ENCODE measurements around the gene FASLG.
"Not testable (repeated sequence)": the region's sequence is repeated elsewhere in the genome, so short reads cannot be mapped to it uniquely, and the experiment has no call there.

Gene FASLG, protein sequence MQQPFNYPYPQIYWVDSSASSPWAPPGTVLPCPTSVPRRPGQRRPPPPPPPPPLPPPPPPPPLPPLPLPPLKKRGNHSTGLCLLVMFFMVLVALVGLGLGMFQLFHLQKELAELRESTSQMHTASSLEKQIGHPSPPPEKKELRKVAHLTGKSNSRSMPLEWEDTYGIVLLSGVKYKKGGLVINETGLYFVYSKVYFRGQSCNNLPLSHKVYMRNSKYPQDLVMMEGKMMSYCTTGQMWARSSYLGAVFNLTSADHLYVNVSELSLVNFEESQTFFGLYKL

GRCh38 chr1:172658871-172659453, at the start of gene FASLG:
TSS of gene FASLG (plus strand) at chr1:172659103. CDS start at chr1:172659202, 99 bp downstream.
- DNase-seq (ENCODE audit: low spot score): no peak

GRCh38 chr1:172609528-172609927, 49.4 kb upstream of the FASLG start:
- DNase-seq (ENCODE audit: low spot score): no peak

DNA sequence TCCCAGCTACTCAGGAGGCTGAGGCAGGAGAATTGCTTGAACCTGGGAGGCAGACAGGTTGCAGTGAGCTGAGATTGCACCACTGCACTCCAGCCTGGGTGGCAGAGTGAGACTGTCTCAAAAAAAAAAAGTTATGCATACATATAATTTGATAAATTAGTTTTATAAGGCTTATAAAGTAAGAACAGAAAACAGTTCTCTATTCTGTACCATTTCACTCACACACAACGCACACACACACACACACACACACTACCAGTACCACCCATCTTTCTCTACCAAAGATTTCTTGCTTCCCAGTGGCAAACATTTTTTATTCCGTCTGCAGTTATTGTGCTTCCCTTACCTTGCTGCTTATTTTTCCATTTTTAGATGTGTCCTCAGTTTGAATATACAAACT, 46.4 kb upstream of the FASLG start:
- no peak for DNase-seq (ENCODE audit: low spot score)

GRCh38 chr1:172613294-172613693, 45.6 kb upstream of the FASLG start:
- no peak for DNase-seq (ENCODE audit: low spot score)

GRCh38 chr1:172616195-172616594, 42.7 kb upstream of the FASLG start:
- DNase-seq (ENCODE audit: low spot score): no peak

- DNase-seq (ENCODE audit: low spot score): no peak
Measured at GRCh38 chr1:172616636-172617035, 42.3 kb upstream of the FASLG start.

DNA sequence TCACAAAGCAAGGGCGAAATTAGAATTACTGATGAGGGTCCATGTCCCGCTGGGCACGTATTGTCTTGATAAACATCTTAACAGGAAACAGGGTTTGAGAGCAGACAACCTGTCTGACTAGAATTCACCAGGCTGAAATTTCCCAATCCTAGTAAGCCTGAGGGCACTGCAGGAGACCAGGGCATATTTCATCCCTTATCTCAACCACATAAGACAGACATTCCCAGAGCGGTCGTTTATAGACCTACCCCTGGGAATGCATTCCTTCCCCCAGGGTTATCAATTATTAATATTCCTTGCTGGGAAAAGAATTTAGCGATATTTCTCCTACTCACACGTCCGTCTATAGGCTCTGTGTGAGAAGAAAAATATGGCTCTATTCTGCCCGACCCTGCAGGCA, 38.3 kb upstream of the FASLG start:
- DNase-seq (ENCODE audit: low spot score): not testable (repeated sequence)

- no peak for DNase-seq (ENCODE audit: low spot score)
Measured at GRCh38 chr1:172622541-172622940, 36.4 kb upstream of the FASLG start.

GRCh38 chr1:172623748-172624147, 35.2 kb upstream of the FASLG start:
- no peak for DNase-seq (ENCODE audit: low spot score)

- no peak for DNase-seq (ENCODE audit: low spot score)
Measured at GRCh38 chr1:172626845-172627244, 32.1 kb upstream of the FASLG start.

DNA sequence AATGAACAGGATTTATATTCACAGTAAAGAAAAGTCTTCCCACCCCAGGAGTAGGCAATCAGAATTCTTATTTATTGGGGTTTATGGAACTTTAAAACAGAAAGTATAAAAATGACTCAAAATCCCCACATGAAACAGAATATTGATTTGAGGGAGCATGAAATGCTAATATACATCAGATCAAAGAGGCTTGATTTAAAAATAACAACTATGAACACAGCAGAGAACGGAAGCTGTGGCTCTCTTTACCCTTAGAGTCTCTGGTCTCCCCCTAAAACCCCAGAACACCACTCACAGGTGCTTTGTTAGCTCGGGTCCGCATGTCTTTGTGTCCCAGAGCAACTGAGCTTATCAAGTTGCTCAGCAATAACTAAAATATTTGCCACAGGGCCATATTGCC, 31.2 kb upstream of the FASLG start:
- DNase-seq (ENCODE audit: low spot score): no peak

- no peak for DNase-seq (ENCODE audit: low spot score)
Measured at GRCh38 chr1:172628401-172628800, 30.5 kb upstream of the FASLG start.

GRCh38 chr1:172629170-172629569, 29.7 kb upstream of the FASLG start:
- no peak for DNase-seq (ENCODE audit: low spot score)

DNA sequence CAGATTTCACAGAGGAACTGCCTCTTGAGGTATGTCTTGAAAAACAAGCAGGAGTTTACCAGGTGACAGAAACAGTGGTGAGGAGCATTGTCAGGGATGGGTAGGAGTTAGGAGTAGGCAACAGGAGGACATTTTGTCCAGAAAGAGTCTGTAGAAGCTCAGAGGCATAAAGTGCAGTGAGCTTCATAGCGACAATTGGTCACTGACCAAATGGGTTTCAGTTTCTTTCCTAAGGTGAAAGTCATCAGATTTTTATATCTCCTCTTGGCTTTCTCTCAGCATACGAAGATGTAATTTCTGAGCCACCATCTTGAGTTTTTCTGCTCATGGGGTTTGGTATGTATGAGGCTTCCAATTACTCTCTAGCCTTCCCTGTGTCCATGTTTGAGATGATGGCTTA, 29.3 kb upstream of the FASLG start:
- DNase-seq (ENCODE audit: low spot score): no peak

GRCh38 chr1:172630056-172630818, 28.7 kb upstream of the FASLG start:
- DNase-seq (ENCODE audit: low spot score): no peak

DNA sequence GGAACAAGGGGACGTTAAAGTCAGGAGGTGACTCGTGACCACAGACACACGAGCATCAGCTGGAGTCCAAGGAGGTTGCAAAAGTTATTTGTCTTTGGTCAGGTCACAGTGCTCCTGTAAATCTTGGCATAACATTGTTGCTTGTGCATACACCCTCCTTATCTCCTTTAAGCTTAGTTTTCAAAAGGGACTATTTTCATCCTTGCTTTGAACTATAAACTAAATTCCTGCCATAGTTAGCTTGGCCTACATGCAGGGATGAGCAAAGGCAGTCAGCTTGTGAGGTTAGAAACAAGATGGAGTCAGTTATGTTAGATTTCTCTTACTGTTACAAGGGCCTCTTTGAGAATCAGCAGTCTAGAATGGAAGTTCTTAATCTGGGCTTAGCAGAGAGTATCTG, 28.0 kb upstream of the FASLG start:
- DNase-seq (ENCODE audit: low spot score): no peak

- DNase-seq (ENCODE audit: low spot score): no peak
Measured at GRCh38 chr1:172637522-172637921, 21.4 kb upstream of the FASLG start.

GRCh38 chr1:172638249-172638648, 20.7 kb upstream of the FASLG start:
- no peak for DNase-seq (ENCODE audit: low spot score)

GRCh38 chr1:172638885-172639831, 19.7 kb upstream of the FASLG start:
- DNase-seq (ENCODE audit: low spot score): no peak

DNA sequence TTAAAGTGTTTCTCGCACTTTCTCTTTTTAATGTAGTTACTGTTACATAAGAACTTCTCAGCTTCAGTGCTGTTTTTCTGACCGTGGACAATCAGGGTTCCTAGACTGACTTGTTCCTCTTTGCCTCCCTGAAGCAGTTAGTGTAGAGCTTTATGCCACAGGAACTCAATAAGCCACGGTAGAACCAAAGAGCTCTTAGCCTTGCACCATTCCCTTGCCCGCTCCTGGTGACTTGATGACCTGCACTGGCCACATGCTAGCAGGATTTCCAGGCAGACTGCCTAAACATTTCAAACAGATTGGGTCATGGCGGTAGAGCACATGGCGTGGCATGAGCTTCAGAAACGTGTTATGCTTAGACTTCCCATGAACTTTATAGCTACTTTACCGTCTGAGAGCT, 18.8 kb upstream of the FASLG start:
- no peak for DNase-seq (ENCODE audit: low spot score)

- DNase-seq (ENCODE audit: low spot score): no peak
Measured at GRCh38 chr1:172641492-172641891, 17.4 kb upstream of the FASLG start.

DNA sequence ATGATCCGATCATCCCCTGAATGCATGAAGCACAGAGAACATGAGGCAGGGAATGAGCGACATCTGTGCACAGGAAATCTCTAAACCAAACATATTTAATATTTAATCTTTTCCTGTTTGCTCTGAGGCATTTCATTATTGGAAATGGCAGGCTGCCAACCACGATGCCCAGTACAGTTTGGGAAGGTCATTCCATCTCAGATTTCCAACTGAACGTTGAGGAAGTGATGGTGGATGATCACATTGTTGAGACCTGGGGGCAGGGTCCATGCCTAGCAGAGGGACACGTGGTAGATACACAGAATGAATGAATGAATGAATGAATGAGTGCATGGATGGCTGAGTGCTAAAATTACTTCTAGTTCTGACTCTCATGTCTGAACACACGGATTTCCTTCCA, 15.9 kb upstream of the FASLG start:
- no peak for DNase-seq (ENCODE audit: low spot score)
